ENCODE data around the gene CILP2.

- TF ChIP-seq POLR2AphosphoS5 (IDR thresholded peaks at IDR 0.05) (no peak), POLR2A (IDR thresholded peaks at IDR 0.05) (no peak)
- TF ChIP-seq, protein P1, sequence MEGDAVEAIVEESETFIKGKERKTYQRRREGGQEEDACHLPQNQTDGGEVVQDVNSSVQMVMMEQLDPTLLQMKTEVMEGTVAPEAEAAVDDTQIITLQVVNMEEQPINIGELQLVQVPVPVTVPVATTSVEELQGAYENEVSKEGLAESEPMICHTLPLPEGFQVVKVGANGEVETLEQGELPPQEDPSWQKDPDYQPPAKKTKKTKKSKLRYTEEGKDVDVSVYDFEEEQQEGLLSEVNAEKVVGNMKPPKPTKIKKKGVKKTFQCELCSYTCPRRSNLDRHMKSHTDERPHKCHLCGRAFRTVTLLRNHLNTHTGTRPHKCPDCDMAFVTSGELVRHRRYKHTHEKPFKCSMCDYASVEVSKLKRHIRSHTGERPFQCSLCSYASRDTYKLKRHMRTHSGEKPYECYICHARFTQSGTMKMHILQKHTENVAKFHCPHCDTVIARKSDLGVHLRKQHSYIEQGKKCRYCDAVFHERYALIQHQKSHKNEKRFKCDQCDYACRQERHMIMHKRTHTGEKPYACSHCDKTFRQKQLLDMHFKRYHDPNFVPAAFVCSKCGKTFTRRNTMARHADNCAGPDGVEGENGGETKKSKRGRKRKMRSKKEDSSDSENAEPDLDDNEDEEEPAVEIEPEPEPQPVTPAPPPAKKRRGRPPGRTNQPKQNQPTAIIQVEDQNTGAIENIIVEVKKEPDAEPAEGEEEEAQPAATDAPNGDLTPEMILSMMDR (IDR thresholded peaks at IDR 0.05): no peak
Observed at GRCh38 chr19:19538785-19539166, 711 bp downstream of the CILP2 start.

Data from stomach (tissue), 4 donors.